22Rv1 (cell line): ENCODE results near the gene MC4R.

Source experiments
- H3K27ac ChIP-seq: fragments of 450-650 bp; 2 replicates; pipeline ENCODE4 v1.5.1; 2017
- ZFX ChIP-seq: fragments of 450-650 bp; IDR thresholded peaks from 2 replicates; pipeline ENCODE4 v1.6.1; 2017; ENCODE audit warnings: antibody characterized with exemption, borderline replicate concordance
- TF ChIP-seq, protein P1 (sequence below): fragments of 450-650 bp; IDR thresholded peaks from 2 replicates; pipeline ENCODE4 v1.5.1; 2017; ENCODE audit warnings: mild to moderate bottlenecking

MC4R gene

DNA sequence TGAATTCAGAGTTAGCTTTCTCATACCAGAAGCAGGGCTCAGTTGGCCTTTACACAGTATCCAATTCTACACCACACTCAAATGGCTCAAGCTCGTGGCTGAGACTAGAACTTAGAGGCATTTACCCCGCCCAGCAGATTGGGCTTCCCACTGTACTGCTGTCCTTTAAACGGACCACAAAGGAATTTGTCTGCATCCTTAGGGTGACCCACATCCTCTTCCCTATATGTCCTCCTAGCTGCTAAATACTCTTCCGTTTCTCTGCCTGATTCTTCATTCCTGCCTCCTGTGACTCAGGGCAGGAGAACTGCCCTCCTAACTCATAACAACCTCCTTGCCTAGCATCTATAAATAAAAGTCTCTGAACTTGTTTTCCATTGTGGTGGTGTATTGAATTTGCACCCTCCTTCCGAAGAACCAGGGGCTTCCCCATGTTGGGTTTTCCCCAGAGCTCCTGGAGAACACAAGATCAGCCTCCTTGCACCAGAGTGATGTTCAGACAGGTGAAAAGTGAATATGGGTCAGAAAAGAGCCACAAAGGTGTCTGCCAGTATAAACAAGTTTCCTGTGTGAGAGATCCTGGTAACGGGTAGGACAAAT is 32.0 kb upstream of the MC4R start:
- no peak for TF ChIP-seq ZFX
- TF ChIP-seq, protein P1, sequence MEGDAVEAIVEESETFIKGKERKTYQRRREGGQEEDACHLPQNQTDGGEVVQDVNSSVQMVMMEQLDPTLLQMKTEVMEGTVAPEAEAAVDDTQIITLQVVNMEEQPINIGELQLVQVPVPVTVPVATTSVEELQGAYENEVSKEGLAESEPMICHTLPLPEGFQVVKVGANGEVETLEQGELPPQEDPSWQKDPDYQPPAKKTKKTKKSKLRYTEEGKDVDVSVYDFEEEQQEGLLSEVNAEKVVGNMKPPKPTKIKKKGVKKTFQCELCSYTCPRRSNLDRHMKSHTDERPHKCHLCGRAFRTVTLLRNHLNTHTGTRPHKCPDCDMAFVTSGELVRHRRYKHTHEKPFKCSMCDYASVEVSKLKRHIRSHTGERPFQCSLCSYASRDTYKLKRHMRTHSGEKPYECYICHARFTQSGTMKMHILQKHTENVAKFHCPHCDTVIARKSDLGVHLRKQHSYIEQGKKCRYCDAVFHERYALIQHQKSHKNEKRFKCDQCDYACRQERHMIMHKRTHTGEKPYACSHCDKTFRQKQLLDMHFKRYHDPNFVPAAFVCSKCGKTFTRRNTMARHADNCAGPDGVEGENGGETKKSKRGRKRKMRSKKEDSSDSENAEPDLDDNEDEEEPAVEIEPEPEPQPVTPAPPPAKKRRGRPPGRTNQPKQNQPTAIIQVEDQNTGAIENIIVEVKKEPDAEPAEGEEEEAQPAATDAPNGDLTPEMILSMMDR, result no peak

DNA sequence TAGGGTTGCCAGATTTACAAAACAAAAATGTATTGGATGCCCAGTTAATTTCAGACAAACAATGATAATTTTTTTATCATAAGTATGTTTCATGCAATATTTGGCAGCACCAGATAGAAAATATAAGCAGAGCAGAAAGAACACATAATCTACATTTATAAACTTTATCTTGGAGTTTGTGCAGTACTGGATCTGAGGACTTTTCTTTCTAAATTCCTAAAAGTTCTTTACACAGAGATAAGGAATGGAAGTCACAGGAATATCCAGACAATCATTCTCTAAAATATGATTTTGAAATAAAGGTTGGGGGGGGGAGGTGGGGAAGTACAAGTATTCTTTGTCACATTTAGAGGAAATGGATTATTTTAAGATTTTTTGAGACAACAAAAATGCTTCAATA is 28.8 kb upstream of the MC4R start:
- no peak for TF ChIP-seq ZFX
- TF ChIP-seq, protein P1, result no peak

More for the DNA sequence above, 32.0 kb upstream of the MC4R start:
- H3K27ac ChIP-seq, result no peak overlapping the region

DNA sequence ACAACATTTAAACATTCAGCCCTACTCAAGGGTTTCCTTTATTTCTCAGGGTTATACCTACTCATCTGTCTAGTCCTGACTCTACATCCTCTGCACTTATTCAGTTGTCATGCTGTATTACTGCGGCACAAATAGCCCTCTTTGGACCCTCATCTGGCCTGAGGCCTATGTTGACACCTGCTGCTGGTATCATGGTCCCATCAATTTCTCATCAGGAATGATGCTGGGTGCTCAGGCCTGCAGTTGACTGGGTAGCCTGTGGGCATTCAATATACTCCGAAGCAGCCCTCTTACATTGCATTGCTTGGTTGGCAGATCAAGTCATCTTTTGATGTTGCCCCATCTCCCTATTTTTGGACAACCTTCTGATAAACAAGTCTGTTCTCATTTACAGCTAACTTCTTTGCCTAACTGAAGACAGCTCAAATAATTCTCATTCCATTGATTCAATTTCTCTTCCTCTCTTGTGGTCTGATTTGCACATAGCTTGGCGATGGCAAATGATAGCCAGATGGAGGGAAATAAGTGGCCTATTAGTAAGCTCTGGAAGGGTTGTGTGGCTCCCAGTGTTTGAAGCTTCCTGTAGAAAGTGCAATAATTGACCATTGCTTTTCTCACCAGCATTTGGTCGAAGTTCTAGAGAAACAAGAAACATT is 19.1 kb upstream of the MC4R start:
- TF ChIP-seq, protein P1, result no peak
- TF ChIP-seq ZFX, result no peak
- no peak overlapping the region for H3K27ac ChIP-seq

More for the DNA sequence above, 28.8 kb upstream of the MC4R start:
- no peak overlapping the region for H3K27ac ChIP-seq

DNA sequence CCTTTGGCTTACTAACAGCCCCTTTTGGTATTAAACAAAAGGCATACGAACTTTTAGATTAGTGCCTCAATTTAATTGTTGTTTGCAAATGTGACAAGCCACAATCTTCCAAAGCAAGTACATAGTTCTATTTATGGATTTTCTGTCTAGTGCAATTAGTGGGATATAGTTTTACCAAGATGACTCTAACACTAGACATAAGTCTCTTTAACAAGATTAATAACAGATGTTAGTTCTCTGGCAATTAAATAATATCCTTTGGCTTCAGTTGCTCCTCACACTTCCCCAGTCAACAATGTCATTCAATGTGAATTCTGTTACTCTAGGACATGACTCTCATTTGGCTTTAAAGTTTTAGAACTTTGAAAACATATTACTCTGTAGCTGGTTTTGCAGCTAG is 16.7 kb upstream of the MC4R start:
- no peak for TF ChIP-seq ZFX
- TF ChIP-seq, protein P1, result no peak
- no peak overlapping the region for H3K27ac ChIP-seq

DNA sequence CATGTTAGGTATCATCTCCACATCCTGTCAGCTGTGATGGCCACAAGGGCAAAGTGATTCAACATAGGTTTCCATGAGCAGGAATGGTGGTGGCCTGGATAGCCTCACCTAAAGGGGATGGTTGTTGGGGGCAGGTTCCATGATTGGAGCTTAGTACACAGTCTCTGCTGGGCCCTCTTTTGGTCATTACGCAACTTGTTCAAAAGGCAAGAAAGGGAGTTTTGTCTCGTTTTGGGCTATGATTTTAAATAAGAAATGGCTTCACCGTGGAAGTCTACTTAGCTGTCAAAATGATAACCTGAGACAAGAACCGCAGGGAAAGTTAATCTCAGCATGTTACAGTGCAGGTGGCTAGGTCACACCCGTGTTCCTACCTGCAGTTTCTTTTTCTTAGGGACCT is 13.1 kb upstream of the MC4R start:
- TF ChIP-seq, protein P1, result no peak
- no peak for TF ChIP-seq ZFX
- H3K27ac ChIP-seq, result no peak overlapping the region

DNA sequence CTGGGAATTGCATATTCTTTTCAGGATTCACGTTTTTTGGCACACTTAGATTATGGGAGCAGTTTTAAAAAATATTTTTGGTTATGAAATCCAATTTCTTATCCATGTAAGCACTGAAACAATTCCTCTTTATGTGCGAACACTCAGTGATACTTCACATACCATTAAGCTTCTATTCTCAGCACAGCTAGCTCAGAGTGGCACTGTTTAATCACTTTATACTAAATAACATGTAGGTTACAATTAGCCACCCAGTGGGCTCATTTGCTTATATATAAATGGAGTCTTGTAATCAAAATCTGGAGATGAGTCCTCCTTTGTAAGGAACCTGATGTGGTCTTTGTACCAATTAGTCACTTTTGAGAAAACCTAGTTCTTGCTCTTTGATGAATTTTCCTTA is 11.3 kb upstream of the MC4R start:
- TF ChIP-seq, protein P1, result no peak
- no peak for TF ChIP-seq ZFX
- no peak overlapping the region for H3K27ac ChIP-seq

DNA sequence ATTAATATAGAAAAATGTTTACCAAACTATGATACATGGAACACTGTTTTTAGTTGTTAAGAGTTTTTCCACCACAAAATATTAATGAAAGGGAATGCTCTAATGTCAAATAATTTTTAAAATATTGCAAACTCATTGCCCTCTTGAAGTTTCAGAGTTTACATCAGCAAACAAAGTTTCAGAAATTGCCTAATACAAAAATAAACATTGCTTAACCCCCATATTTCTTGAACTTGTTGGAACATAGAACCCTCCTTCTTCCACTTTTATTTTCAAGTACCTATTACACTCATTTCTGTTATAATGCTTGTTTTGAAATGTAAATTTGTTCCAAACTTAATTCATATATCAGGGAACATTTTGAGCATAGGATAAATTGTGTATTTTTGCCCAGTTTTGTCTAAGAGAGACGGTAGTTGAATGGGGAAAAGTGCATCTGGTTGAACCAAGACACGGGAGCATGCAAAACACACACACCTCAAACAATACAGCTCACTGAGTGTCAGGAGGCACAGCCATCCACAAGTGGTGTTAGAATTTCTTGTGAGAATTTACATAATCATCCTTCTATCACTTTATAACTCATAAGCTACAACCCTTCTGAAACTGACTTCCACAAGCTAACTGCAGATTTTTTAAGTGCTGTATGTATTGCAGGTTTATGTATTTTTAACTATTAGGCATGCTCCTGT is 5.3 kb upstream of the MC4R start:
- H3K27ac ChIP-seq, result no peak overlapping the region
- no peak for TF ChIP-seq ZFX
- TF ChIP-seq, protein P1, result no peak
